K562 (cell line): ENCODE measurements around the gene KCTD6. TPM values are rescaled to one million over a fixed set of nuclear protein-coding genes. Genes with fewer than 3 reads are reported as not detected.

Experiments used
- ATAC-seq: fragments of 200-7000 bp; cut with Tn5 transposase; 3 replicates; pipeline ENCODE4 v1.9.1; 2020; ENCODE audit warnings: moderate library complexity
- BruUV-seq: library from RNA; stranded (reverse); fragments of 400-500 nt; replicated peaks from 2 replicates; lab custom pipeline; 2021; lab: Mats Ljungman, UMichigan
- CTCF ChIA-PET: fragments of 300-600 bp; formaldehyde crosslinking; extraction: SDS; loops from one replicate; lab custom pipeline; 2021; ENCODE audit warnings: low intra/inter-chr PET ratio; lab: Yijun Ruan, JAX
- POLR2A ChIA-PET: fragments of 300-600, 350-650 bp; sonication (Branson Sonifier 250); formaldehyde crosslinking; extraction: SDS; loops from one replicate; lab custom pipeline; 2021; ENCODE audit warnings: antibody characterized with exemption, inconsistent platforms; lab: Yijun Ruan, JAX
- DNase-seq, 4 experiments: peaks; one replicate each; pipeline versions ENCODE4 v3.0.0 to v3.0.0-alpha.2; 2011 to 2018; ENCODE audit warnings: low spot score in 3 of 4, mixed read lengths in 3 of 4; ENCODE audit errors: extremely low read depth in 1 of 4
- FAIRE-seq: peaks from 2 replicates; lab custom pipeline; 2011; peaks lifted over from hg19 to GRCh38; lab: Jason Lieb, UNC
- H2AFZ ChIP-seq: 2 replicates; pipeline ENCODE4 v1.6.0; 2011; ENCODE audit warnings: low read depth, low read length, control low read depth, inconsistent platforms
- H3K27ac ChIP-seq: fragments of 200-600 bp; 3 replicates; pipeline ENCODE4 v1.8.0; 2011; ENCODE audit warnings: low read depth, mild to moderate bottlenecking, control low read depth, inconsistent platforms, low read length, moderate library complexity, mixed read lengths; ENCODE audit errors: extremely low read depth
- H3K27me3 ChIP-seq, 2 experiments: fragments of 300-600 bp in 1 of 2; 2 replicates in 1 of 2; 3 replicates in 1 of 2; pipeline versions ENCODE4 v1.6.0 to v1.8.0; 2011; ENCODE audit warnings: inconsistent platforms in 2 of 2, low read length in 2 of 2, mild to moderate bottlenecking in 1 of 2, mixed read lengths in 1 of 2, moderate library complexity in 1 of 2; ENCODE audit not compliant: control insufficient read depth in 2 of 2, insufficient read depth in 2 of 2
- H3K36me3 ChIP-seq: fragments of 300-600 bp; 3 replicates; pipeline ENCODE4 v1.8.0; 2011; ENCODE audit warnings: mild to moderate bottlenecking, low read length, inconsistent platforms; ENCODE audit not compliant: control insufficient read depth, insufficient read depth
- H3K4me1 ChIP-seq, 2 experiments: fragments of 200-600 bp in 1 of 2; replicated peaks in 1 of 2; 2 replicates in 1 of 2; 3 replicates in 1 of 2; pipeline versions ENCODE4 v1.5.1 to v1.8.0; 2011; ENCODE audit warnings: inconsistent platforms in 2 of 2, low read length in 2 of 2, mild to moderate bottlenecking in 1 of 2, mixed read lengths in 1 of 2, moderate library complexity in 1 of 2; ENCODE audit not compliant: control insufficient read depth in 2 of 2, insufficient read depth in 2 of 2
- H3K4me2 ChIP-seq: 2 replicates; pipeline ENCODE4 v1.6.1; 2011; ENCODE audit warnings: low read length, control low read depth, inconsistent platforms, mixed read lengths; ENCODE audit not compliant: insufficient read depth
- H3K4me3 ChIP-seq: fragments of 200-600 bp; sonication (generic), shearing (Covaris generic); 2 replicates; pipeline ENCODE4 v1.5.1; 2016; ENCODE audit warnings: control low read depth, inconsistent platforms
- H3K79me2 ChIP-seq: fragments of 200-600 bp; 3 replicates; pipeline ENCODE4 v1.8.0; 2011; ENCODE audit warnings: low read length, inconsistent platforms; ENCODE audit not compliant: control insufficient read depth, insufficient read depth
- H3K9ac ChIP-seq, 2 experiments: 2 replicates each; pipeline versions ENCODE4 v1.6.0 to v1.6.1; 2011; ENCODE audit warnings: low read depth in 2 of 2, low read length in 2 of 2, control low read depth in 1 of 2, inconsistent platforms in 1 of 2, mild to moderate bottlenecking in 1 of 2, mixed read lengths in 1 of 2; ENCODE audit not compliant: insufficient read depth in 1 of 2
- H3K9me1 ChIP-seq: one replicate; pipeline ENCODE4 v1.6.0; 2011; ENCODE audit warnings: inconsistent platforms, mild to moderate bottlenecking, low read length, moderate library complexity; ENCODE audit not compliant: control insufficient read depth, insufficient read depth
- H3K9me3 ChIP-seq: replicated peaks from 2 replicates; pipeline ENCODE4 v1.5.1; 2011; ENCODE audit warnings: low read depth, low read length, inconsistent platforms; ENCODE audit not compliant: control insufficient read depth, insufficient read depth
- H4K20me1 ChIP-seq: replicated peaks from 2 replicates; pipeline ENCODE4 v1.6.1; 2011; ENCODE audit warnings: low read length, inconsistent platforms, mixed read lengths; ENCODE audit not compliant: control insufficient read depth, insufficient read depth
- AFF4 ChIP-seq: sonication (generic); formaldehyde crosslinking; IDR thresholded peaks from 2 replicates; pipeline ENCODE4 v1.8.0; 2023; ENCODE audit warnings: mild to moderate bottlenecking, missing genetic modification reagents
- CREM ChIP-seq: IDR thresholded peaks from 2 replicates; pipeline ENCODE4 v1.6.1; 2014; ENCODE audit warnings: antibody characterized with exemption, low read depth
- CTCF ChIP-seq, 3 experiments: IDR thresholded peaks in 2 of 3; conservative IDR thresholded peaks in 1 of 3; 2 replicates each; pipeline ENCODE4 v1.5.1; 2011 to 2012; ENCODE audit warnings: low read length in 3 of 3, mild to moderate bottlenecking in 3 of 3, control low read depth in 2 of 3, improper control_type of control experiment in 1 of 3, inconsistent platforms in 1 of 3, low read depth in 1 of 3, mixed read lengths in 1 of 3, moderate library complexity in 1 of 3; ENCODE audit not compliant: insufficient read depth in 2 of 3
- YY1 ChIP-seq, 3 experiments: IDR thresholded peaks; 2 replicates each; pipeline ENCODE4 v1.6.1; 2011; ENCODE audit warnings: low read length in 2 of 3, mild to moderate bottlenecking in 2 of 3, moderate library complexity in 2 of 3, borderline replicate concordance in 1 of 3, control low read depth in 1 of 3, low read depth in 1 of 3; ENCODE audit not compliant: insufficient read depth in 3 of 3, insufficient replicate concordance in 2 of 3, control insufficient read depth in 1 of 3, insufficient read length in 1 of 3; ENCODE audit errors: extremely low read depth in 1 of 3
- WGBS: fragments of 100-300 bp; shearing (Covaris generic); methylation state at CpG from one replicate; pipeline ENCODE4 v1.1.6; 2016; ENCODE audit warnings: low coverage, mixed read lengths; ENCODE audit not compliant: insufficient coverage; ENCODE audit errors: missing lambda C conversion rate; 5-methylcytosine and 5-hydroxymethylcytosine counted together
- in situ Hi-C: fragments of 300-500 bp; cut with MboI; formaldehyde crosslinking; loops from 4 replicates; pipeline ENCODE4 v1.15.0; 2018; ENCODE audit warnings: inconsistent platforms, mixed read lengths
- intact Hi-C: fragments of 100-400 bp; cut with micrococcal nuclease; formaldehyde crosslinking; loops from 2 replicates; pipeline ENCODE4 v1.14.2; 2022
- polyA plus RNA-seq, 8 experiments: library from polyadenylated mRNA; depleted of rRNA in 4 of 8; stranded (reverse) in 5 of 8; unstranded in 3 of 8; fragments of >200 nt; fragmentation: Nextera tagmentation in 2 of 8; fragmentation: Illumina TruSeq in 1 of 8; extraction: Ambion mirVana in 2 of 8; extraction: Trizol in 1 of 8; gene quantifications; 2 replicates each; pipeline versions ENCODE4 v1.2.1 to v1.2.3, GENCODE V29; 2011 to 2014; ENCODE audit warnings: inconsistent platforms in 1 of 8, missing spikeins in 1 of 8
- total RNA-seq, 7 experiments: library from RNA; depleted of rRNA in 6 of 7; stranded (reverse); fragments of >200 nt in 6 of 7; fragmentation: Illumina TruSeq in 2 of 7; extraction: Trizol in 2 of 7; gene quantifications; 2 replicates each; pipeline versions ENCODE4 v1.2.1 to v1.2.3, GENCODE V29; 2011 to 2021; ENCODE audit warnings: low replicate concordance in 1 of 7
- TF ChIP-seq, protein P1 (sequence below): IDR thresholded peaks from 2 replicates; pipeline ENCODE4 v1.6.1; 2016; ENCODE audit warnings: missing genetic modification characterization, missing compliant biosample characterization

The KCTD6 gene
- total and polyA plus RNA-seq, 9 of the 15 experiments (the other 6 are each of a cell fraction or from before 2014, with no cell fraction given): 2.1 to 5.9 (median 4.5) TPM

DNA sequence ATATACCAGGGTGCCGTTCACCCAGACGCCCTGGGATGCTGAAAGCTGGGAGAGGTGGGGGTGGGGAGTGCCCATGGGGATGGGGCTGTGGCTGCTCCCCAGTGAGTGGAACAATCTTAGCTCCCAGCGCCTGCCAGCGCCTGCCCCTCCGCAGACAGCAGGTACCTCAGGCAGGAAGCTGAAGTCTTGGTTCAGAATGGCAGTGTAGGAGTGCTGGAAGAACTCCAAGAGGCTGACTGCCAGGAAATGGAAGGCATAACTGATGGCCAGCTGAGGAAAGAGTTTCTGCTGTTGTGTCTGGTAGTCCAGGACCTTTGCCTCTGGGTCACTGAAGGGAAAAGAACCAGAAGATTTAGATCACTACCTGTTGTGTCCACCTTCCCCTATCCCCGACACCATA, 36.7 kb downstream of the KCTD6 start (continued):
- TF ChIP-seq AFF4 (CRISPR knock-in tag): no peak
- TF ChIP-seq CREM: no peak

DNA sequence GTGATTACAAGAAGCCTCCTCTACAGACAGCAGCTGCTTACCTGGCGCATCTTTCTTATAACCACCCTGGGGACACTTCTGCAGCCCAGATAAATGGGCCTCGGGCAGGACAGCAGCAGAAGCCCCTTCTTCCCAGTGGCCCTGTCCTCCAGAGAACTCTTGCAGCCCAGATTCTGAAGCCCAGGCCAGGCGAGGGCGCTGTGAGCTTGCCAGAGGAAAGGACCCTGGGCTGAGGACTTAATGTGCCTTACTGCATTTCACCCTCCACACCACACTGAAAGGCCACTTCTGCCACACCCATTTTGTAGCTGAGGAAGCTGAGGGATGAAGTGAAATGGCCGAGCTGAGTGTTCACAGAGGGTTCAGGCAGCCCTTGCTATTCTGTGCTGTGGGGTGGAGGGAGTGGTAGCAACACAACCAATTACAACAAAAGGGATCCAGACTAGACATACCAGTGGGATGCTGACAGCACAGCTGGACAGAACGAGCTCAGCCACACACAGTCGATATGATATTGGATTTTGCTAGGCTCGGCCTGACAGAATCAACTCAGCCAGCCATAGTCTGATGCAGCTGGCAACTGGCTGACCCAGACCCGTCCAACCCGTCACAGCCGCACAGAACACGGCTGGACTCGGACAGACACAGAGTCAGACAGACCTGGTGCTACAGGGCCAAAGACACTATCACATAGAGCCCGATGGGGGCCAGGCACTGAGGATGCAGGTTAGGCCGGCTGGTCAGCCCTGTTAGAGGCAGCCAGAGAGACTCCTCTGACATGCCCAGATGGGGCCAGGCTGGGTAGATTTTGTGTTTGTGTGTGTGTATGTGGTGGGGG, 37.8 kb downstream of the KCTD6 start:
- ATAC-seq: peak; percentile 86
- no TSS peak for BruUV-seq
- CTCF ChIA-PET: interaction anchor here (1.1 kb wide), 2 partner anchors 107 to 209 kb away, joined by 3 read pairs; no protein-coding TSS in a partner anchor
- 0 out of 2 replicates have a peak overlapping the region, but pooled peaks have one; percentile 32 for H2AFZ ChIP-seq
- no peak for FAIRE-seq
- H3K9me3 ChIP-seq: no peaks in the 10 kb centered on the region
- peaks cover 0 to 5% of the 10 kb centered on the region in 2 experiments; a peak in 1 of 5 replicates for H3K27me3 ChIP-seq
- WGBS: 17% methylated on average over 9 of the region's 15 CpGs
- peaks cover 0 to 13% of the 10 kb centered on the region in 2 experiments; a peak in 2 of 5 replicates for H3K4me1 ChIP-seq
- no peaks in the 10 kb centered on the region for H3K36me3 ChIP-seq
- no peaks in the 10 kb centered on the region for H3K9me1 ChIP-seq
- H3K4me3 ChIP-seq: no peak overlapping the region
- POLR2A ChIA-PET: interaction anchor here (0.5 to 1.2 kb wide), 3 partner anchors 79 to 363 kb away, joined by 3 to 6 read pairs (median 4); no protein-coding TSS in a partner anchor
- intact Hi-C loops: loop anchor here (2.0 to 5.0 kb wide), 3 partner anchors 207 to 342 kb away; partner anchors contain the start of genes HTD2 and RPP14
- H4K20me1 ChIP-seq: no peaks in the 10 kb centered on the region
- no peaks in the 10 kb centered on the region for H3K79me2 ChIP-seq
- in situ Hi-C loops: loop anchor here (5.0 to 10.0 kb wide), 3 partner anchors 102 to 345 kb away; no protein-coding TSS in a partner anchor
- no peak overlapping the region for H3K9ac ChIP-seq
- no peak overlapping the region for H3K4me2 ChIP-seq
- peak; percentile 34 to 63 (median 44) for DNase-seq
- no peak overlapping the region for H3K27ac ChIP-seq
- TF ChIP-seq YY1 (IDR thresholded peaks at IDR 0.05; ENCODE audit: borderline replicate concordance in 1 of 3, control insufficient read depth in 1 of 3, extremely low read depth in 1 of 3, insufficient read depth in 3 of 3, insufficient read length in 1 of 3, insufficient replicate concordance in 2 of 3, low read depth in 1 of 3, low read length in 2 of 3) (peak in 1 of 3 experiments; percentile 20), CTCF (IDR thresholded peaks at IDR 0.05 in 2 of 3, conservative IDR thresholded peaks at IDR 0.05 in 1 of 3; ENCODE audit: insufficient read depth in 2 of 3, low read depth in 1 of 3, low read length in 3 of 3) (peak; percentile 64 to 71 (median 66))
- TF ChIP-seq, protein P1, sequence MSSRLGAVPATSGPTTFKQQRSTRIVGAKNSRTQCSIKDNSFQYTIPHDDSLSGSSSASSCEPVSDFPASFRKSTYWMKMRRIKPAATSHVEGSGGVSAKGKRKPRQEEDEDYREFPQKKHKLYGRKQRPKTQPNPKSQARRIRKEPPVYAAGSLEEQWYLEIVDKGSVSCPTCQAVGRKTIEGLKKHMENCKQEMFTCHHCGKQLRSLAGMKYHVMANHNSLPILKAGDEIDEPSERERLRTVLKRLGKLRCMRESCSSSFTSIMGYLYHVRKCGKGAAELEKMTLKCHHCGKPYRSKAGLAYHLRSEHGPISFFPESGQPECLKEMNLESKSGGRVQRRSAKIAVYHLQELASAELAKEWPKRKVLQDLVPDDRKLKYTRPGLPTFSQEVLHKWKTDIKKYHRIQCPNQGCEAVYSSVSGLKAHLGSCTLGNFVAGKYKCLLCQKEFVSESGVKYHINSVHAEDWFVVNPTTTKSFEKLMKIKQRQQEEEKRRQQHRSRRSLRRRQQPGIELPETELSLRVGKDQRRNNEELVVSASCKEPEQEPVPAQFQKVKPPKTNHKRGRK (tag): no peak
